ENCODE results near the gene AATK. TPM values are rescaled to one million over a fixed set of nuclear protein-coding genes. Genes with fewer than 3 reads are reported as not detected.

Gene AATK
- total and polyA plus RNA-seq, 2 of the 13 experiments (the other 11 are each of a cell fraction or from before 2014, with no cell fraction given) = 2.9 to 8.4 TPM

DNA sequence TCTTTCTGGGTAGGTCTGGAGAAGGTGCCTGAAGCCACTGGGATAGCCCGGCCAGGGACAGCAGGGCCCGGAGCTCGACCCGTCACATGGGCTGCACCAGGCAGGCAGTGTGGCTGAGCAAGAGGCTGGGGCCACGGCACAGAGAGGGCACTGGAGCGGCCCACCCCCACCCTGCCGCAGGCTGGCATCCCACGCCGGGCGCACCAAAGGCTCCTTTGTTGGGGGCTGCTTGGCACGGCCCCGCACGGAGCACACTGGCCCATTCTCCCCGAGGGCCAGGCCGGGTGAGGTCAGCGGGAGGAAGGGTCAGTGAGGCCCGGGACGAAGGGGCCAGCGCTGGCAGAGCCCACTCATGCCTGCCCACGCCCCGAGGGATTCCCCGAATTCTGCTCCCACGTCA, 37.2 kb downstream of the AATK start:
- Histone ChIP-seq H3K9ac (ENCODE audit: insufficient read depth, low read depth, low read length) (no peak overlapping the region), H3K4me3 (replicated peaks in 1 of 3; ENCODE audit: insufficient read depth in 1 of 3, low read depth in 2 of 3, low read length in 3 of 3) (no peak overlapping the region), H3K4me1 (ENCODE audit: insufficient read depth, low read length) (peaks cover 46% of the 10 kb centered on the region), H3K36me3 (replicated peaks in 1 of 2; ENCODE audit: control insufficient read depth in 1 of 2, insufficient read depth in 2 of 2, low read length in 2 of 2) (no peaks in the 10 kb centered on the region), H3K9me3 (ENCODE audit: low read length) (no peaks in the 10 kb centered on the region), H3K79me2 (ENCODE audit: insufficient read depth, low read length) (no peaks in the 10 kb centered on the region), H3K27ac (ENCODE audit: extremely low read length, insufficient read depth, low read length) (no peak overlapping the region), H3K27me3 (ENCODE audit: control insufficient read depth in 1 of 2, insufficient read depth in 2 of 2, low read length in 2 of 2) (no peaks in the 10 kb centered on the region), H4K20me1 (ENCODE audit: insufficient read depth, low read length) (no peaks in the 10 kb centered on the region; the same call in 1 of the 2 replicates), H2AFZ (ENCODE audit: low read length) (no peak overlapping the region), H3K4me2 (ENCODE audit: low read depth, low read length) (no peak overlapping the region)
- FAIRE-seq = no peak
- POLR2A ChIA-PET = no interaction called here
- TF ChIP-seq ISX (CRISPR knock-in tag; conservative IDR thresholded peaks at IDR 0.05) (no peak), ZNF136 (CRISPR knock-in tag; IDR thresholded peaks at IDR 0.05; ENCODE audit: low read depth) (no peak), AGO1 (IDR thresholded peaks at IDR 0.05; ENCODE audit: low read depth, low read length, poor library complexity, severe bottlenecking) (peak; percentile 19), ZNF615 (CRISPR knock-in tag; IDR thresholded peaks at IDR 0.05; ENCODE audit: borderline replicate concordance) (no peak), EP300 (IDR thresholded peaks at IDR 0.05; ENCODE audit: low read depth in 2 of 2, low read length in 2 of 2) (no peak), EP300 (CRISPR knock-in tag; IDR thresholded peaks at IDR 0.05; ENCODE audit: borderline replicate concordance) (no peak), ZNF546 (CRISPR knock-in tag; conservative IDR thresholded peaks at IDR 0.05) (no peak), U2AF1 (optimal IDR thresholded peaks at IDR 0.05; ENCODE audit: low read depth, low read length) (no peak), HNRNPL (IDR thresholded peaks at IDR 0.05; ENCODE audit: low read depth, low read length) (0 out of 2 replicates have a peak, but pooled peaks have one; percentile 42)
- ATAC-seq = no peak
- in situ Hi-C loops (cut with HindIII; ENCODE audit: extremely low pct_ligation_motif_present, low pct_unique_long_range_greater_than_20kb) (no loop called here), intact Hi-C loops (cut with micrococcal nuclease; ENCODE audit: unreplicated experiment) (no loop called here)
- DNase-seq (ENCODE audit: low spot score) = no peak
- 95% methylated on average over 16 of the region's 23 CpGs for WGBS (ENCODE audit: low lambda C conversion rate)
- no TSS peak for BruUV-seq (replicated peaks)
- CTCF ChIA-PET (ENCODE audit: low intra/inter-chr PET ratio, low total read pairs) = no interaction called here

DNA sequence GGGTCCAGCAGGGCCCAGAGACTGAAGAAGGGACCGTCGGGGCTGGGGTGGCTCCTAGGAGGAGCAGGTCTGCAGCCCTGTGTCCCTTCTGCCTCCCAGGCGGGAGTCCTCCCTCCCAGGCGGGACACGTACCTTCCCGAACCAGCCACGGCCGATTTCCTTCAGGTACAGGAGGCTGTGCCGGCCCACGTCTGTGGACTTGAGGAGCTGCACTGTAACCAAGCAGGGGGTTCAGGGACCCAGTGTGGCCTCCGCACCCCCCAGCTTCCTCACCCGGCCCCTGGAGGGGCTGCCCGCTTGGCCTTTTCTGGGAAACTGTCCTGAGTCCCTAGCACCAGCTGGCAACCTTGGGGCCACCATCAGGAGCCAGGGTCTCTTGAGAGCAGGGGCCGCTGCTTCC, 37.7 kb downstream of the AATK start:
- no peaks in the 10 kb centered on the region for H3K9me3 ChIP-seq (ENCODE audit: low read length)
- no peaks in the 10 kb centered on the region for H3K36me3 ChIP-seq (replicated peaks in 1 of 2; ENCODE audit: control insufficient read depth in 1 of 2, insufficient read depth in 2 of 2, low read length in 2 of 2)
- no peaks in the 10 kb centered on the region for H3K27me3 ChIP-seq (ENCODE audit: control insufficient read depth in 1 of 2, insufficient read depth in 2 of 2, low read length in 2 of 2)
- no peak overlapping the region for H3K27ac ChIP-seq (ENCODE audit: extremely low read length, insufficient read depth, low read length)
- peaks cover 41% of the 10 kb centered on the region for H3K4me1 ChIP-seq (ENCODE audit: insufficient read depth, low read length)
- POLR2A ChIA-PET = no interaction called here
- BruUV-seq (replicated peaks) = no TSS peak
- CTCF ChIA-PET (ENCODE audit: low intra/inter-chr PET ratio, low total read pairs) = no interaction called here
- no peak for DNase-seq (ENCODE audit: low spot score)
- H3K4me2 ChIP-seq (ENCODE audit: low read depth, low read length) = no peak overlapping the region
- no peak overlapping the region for H2AFZ ChIP-seq (ENCODE audit: low read length)
- H3K9ac ChIP-seq (ENCODE audit: insufficient read depth, low read depth, low read length) = no peak overlapping the region
- in situ Hi-C loops (cut with HindIII; ENCODE audit: extremely low pct_ligation_motif_present, low pct_unique_long_range_greater_than_20kb) = no loop called here
- H4K20me1 ChIP-seq (ENCODE audit: insufficient read depth, low read length) = no peaks in the 10 kb centered on the region; the same call in 1 of the 2 replicates
- intact Hi-C loops (cut with micrococcal nuclease; ENCODE audit: unreplicated experiment) = no loop called here
- 79% methylated on average over 9 of the region's 14 CpGs for WGBS (ENCODE audit: low lambda C conversion rate)
- no peaks in the 10 kb centered on the region for H3K79me2 ChIP-seq (ENCODE audit: insufficient read depth, low read length)
- ATAC-seq = no peak
- FAIRE-seq = no peak
- H3K4me3 ChIP-seq (replicated peaks in 1 of 3; ENCODE audit: insufficient read depth in 1 of 3, low read depth in 2 of 3, low read length in 3 of 3) = no peak overlapping the region
- TF ChIP-seq ZNF282 (IDR thresholded peaks at IDR 0.05; ENCODE audit: partially characterized antibody) (no peak), PHB2 (IDR thresholded peaks at IDR 0.05; ENCODE audit: partially characterized antibody) (no peak), SYNCRIP (IDR thresholded peaks at IDR 0.05; ENCODE audit: insufficient read depth, low read depth, low read length) (no peak), ZNF263 (CRISPR knock-in tag; IDR thresholded peaks at IDR 0.05) (0 out of 2 replicates have a peak, but pooled peaks have one; percentile 31), GABPB1 (CRISPR knock-in tag; IDR thresholded peaks at IDR 0.05) (no peak), ZSCAN29 (CRISPR knock-in tag; conservative IDR thresholded peaks at IDR 0.05) (no peak), MEF2D (CRISPR knock-in tag; IDR thresholded peaks at IDR 0.05) (no peak), AGO1 (IDR thresholded peaks at IDR 0.05; ENCODE audit: low read depth, low read length, poor library complexity, severe bottlenecking) (peak; percentile 12), ZNF451 (CRISPR knock-in tag; IDR thresholded peaks at IDR 0.05) (no peak)
- TF ChIP-seq, protein P1, sequence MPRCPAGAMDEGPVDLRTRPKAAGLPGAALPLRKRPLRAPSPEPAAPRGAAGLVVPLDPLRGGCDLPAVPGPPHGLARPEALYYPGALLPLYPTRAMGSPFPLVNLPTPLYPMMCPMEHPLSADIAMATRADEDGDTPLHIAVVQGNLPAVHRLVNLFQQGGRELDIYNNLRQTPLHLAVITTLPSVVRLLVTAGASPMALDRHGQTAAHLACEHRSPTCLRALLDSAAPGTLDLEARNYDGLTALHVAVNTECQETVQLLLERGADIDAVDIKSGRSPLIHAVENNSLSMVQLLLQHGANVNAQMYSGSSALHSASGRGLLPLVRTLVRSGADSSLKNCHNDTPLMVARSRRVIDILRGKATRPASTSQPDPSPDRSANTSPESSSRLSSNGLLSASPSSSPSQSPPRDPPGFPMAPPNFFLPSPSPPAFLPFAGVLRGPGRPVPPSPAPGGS (CRISPR knock-in tag; IDR thresholded peaks at IDR 0.05) = no peak
- TF ChIP-seq, protein P2, sequence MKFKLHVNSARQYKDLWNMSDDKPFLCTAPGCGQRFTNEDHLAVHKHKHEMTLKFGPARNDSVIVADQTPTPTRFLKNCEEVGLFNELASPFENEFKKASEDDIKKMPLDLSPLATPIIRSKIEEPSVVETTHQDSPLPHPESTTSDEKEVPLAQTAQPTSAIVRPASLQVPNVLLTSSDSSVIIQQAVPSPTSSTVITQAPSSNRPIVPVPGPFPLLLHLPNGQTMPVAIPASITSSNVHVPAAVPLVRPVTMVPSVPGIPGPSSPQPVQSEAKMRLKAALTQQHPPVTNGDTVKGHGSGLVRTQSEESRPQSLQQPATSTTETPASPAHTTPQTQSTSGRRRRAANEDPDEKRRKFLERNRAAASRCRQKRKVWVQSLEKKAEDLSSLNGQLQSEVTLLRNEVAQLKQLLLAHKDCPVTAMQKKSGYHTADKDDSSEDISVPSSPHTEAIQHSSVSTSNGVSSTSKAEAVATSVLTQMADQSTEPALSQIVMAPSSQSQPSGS (CRISPR knock-in tag; IDR thresholded peaks at IDR 0.05) = no peak

Measured in HepG2 (cell line).